Fibroblast of lung (primary cell): Measurements from ENCODE around the gene AICDA.

Experiments
- EZH2 ChIP-seq: IDR thresholded peaks from 2 replicates; pipeline ENCODE4 v1.5.1; 2012; ENCODE audit warnings: low read length, control low read depth, mild to moderate bottlenecking; ENCODE audit errors: missing control alignments
- TF ChIP-seq, protein P1 (sequence below), 2 donors: IDR thresholded peaks in 1 of 2; conservative IDR thresholded peaks in 1 of 2; 1 replicate in 1 of 2; 2 replicates in 1 of 2; pipeline ENCODE4 v1.5.1; 2011 to 2012; ENCODE audit warnings: low read length in 2 of 2, control low read depth in 1 of 2, inconsistent platforms in 1 of 2, low read depth in 1 of 2, mild to moderate bottlenecking in 1 of 2

- TF ChIP-seq, protein P1, sequence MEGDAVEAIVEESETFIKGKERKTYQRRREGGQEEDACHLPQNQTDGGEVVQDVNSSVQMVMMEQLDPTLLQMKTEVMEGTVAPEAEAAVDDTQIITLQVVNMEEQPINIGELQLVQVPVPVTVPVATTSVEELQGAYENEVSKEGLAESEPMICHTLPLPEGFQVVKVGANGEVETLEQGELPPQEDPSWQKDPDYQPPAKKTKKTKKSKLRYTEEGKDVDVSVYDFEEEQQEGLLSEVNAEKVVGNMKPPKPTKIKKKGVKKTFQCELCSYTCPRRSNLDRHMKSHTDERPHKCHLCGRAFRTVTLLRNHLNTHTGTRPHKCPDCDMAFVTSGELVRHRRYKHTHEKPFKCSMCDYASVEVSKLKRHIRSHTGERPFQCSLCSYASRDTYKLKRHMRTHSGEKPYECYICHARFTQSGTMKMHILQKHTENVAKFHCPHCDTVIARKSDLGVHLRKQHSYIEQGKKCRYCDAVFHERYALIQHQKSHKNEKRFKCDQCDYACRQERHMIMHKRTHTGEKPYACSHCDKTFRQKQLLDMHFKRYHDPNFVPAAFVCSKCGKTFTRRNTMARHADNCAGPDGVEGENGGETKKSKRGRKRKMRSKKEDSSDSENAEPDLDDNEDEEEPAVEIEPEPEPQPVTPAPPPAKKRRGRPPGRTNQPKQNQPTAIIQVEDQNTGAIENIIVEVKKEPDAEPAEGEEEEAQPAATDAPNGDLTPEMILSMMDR (conservative IDR thresholded peaks at IDR 0.05 in 1 of 2, IDR thresholded peaks at IDR 0.05 in 1 of 2; ENCODE audit: low read depth in 1 of 2, low read length in 2 of 2) = peak in 1 of 2 donors; percentile 14
- no peak for TF ChIP-seq EZH2
Measured at GRCh38 chr12:8603856-8604255, 8.8 kb downstream of the AICDA start.
